ENCODE measurements around the gene TCF4.

The TCF4 gene

DNA sequence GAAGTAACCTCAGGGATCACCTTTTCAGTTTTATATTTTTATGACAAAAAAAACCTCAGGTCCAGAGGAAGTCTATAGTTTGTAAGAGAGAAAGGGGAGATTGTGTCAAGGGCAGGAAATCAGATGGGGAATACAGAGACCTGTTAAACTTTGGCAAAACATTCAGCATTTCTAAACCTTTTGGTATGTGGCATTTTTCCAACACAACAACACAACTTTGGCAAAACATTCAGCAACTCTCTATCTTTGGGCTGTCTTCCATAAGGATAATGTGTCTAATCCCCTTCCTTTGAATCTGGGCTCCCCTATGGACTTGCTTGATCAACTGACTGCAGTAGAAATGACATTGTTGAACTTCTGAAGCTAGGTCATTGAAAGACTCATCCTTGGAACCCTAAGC, 408.2 kb downstream of the TCF4 start:
- DNase-seq (ENCODE audit: low read depth in 2 of 2), result no peak

DNA sequence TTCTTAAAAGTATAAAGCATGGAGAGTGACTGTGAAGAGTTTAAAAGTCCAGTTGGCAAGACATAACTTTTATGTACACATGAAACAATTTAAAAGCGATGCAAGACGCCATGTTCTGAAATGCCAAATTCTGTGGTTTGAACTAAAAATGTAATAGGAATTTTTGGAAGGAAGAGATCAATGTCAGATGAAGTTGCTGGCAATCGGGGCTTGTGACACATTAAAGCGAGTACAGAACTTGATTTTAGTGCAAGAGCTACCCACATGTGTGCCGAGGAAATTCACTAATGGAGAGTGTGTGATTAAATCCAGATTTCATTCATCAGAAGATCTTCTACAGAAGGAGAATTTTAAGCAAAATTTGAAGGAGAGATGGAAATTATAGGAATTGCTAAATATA, 408.6 kb downstream of the TCF4 start:
- no peak for DNase-seq (ENCODE audit: low read depth in 2 of 2)

GRCh38 chr18:55173291-55173690, 414.7 kb downstream of the TCF4 start:
- DNase-seq (ENCODE audit: low read depth in 2 of 2), result no peak

All from stimulated activated CD4-positive, alpha-beta T cell treated with anti-CD3 and anti-CD28 coated beads, Interleukin-4, amount 100 ng/mL, for 48 hours (primary cell).